Adrenal gland (tissue), 5 donors: Measurements from ENCODE around the gene SYMPK.
A peak's percentile ranks its signal among the peaks of the same experiment; 100 is the strongest.

Experiments
- POLR2A ChIP-seq, 2 donors: fragments of 450-650 bp; IDR thresholded peaks; one replicate each; pipeline ENCODE4 v1.6.1; 2017; ENCODE audit warnings: antibody characterized with exemption in 2 of 2, mild to moderate bottlenecking in 2 of 2, moderate library complexity in 1 of 2
- TF ChIP-seq, protein P1 (sequence below), 6 experiments: fragments of 450-650 bp in 4 of 6; fragments of 200-600 bp in 2 of 6; sonication (generic) in 1 of 6; IDR thresholded peaks; 1 replicate in 5 of 6; 2 replicates in 1 of 6; pipeline versions ENCODE4 v1.5.1 to v1.8.0; 2016 to 2021; ENCODE audit warnings: antibody characterized with exemption in 6 of 6, mild to moderate bottlenecking in 2 of 6, moderate library complexity in 1 of 6
- donor health status: DM: no; HTN: no; CAD: no.

DNA sequence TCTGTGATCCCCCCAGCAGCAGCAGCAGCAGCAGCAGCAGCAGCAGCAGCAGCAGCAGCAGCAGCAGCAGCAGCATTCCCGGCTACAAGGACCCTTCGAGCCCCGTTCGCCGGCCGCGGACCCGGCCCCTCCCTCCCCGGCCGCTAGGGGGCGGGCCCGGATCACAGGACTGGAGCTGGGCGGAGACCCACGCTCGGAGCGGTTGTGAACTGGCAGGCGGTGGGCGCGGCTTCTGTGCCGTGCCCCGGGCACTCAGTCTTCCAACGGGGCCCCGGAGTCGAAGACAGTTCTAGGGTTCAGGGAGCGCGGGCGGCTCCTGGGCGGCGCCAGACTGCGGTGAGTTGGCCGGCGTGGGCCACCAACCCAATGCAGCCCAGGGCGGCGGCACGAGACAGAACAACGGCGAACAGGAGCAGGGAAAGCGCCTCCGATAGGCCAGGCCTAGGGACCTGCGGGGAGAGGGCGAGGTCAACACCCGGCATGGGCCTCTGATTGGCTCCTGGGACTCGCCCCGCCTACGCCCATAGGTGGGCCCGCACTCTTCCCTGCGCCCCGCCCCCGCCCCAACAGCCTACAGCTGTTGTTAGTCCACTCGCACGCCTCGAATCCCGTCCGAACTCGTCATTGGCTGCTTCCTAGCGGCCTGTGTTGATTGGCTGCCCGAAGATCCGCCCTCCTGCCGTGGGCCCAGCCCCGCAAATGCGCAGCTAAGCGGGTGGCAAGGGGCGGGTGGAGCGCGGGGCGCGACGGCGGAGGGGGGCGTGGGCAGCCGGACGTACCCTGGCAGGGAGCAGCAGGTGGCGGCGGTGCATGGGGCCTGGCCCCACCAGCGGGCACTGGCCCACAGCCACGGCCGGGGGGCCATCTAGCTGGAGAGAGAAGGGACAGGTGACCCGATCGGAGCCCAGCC is 92.5 kb downstream of the SYMPK start:
- TF ChIP-seq POLR2A (IDR thresholded peaks at IDR 0.05), result peak; percentile 51 to 70
- TF ChIP-seq, protein P1, sequence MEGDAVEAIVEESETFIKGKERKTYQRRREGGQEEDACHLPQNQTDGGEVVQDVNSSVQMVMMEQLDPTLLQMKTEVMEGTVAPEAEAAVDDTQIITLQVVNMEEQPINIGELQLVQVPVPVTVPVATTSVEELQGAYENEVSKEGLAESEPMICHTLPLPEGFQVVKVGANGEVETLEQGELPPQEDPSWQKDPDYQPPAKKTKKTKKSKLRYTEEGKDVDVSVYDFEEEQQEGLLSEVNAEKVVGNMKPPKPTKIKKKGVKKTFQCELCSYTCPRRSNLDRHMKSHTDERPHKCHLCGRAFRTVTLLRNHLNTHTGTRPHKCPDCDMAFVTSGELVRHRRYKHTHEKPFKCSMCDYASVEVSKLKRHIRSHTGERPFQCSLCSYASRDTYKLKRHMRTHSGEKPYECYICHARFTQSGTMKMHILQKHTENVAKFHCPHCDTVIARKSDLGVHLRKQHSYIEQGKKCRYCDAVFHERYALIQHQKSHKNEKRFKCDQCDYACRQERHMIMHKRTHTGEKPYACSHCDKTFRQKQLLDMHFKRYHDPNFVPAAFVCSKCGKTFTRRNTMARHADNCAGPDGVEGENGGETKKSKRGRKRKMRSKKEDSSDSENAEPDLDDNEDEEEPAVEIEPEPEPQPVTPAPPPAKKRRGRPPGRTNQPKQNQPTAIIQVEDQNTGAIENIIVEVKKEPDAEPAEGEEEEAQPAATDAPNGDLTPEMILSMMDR (IDR thresholded peaks at IDR 0.05), result peak; percentile 83 to 97 (median 92)
